Body of pancreas (tissue), 4 donors: ENCODE data around the gene SERPINE1.
A peak's percentile ranks its signal among the peaks of the same experiment; 100 is the strongest.

Experiments
- POLR2A ChIP-seq, 3 donors: fragments of 450-650 bp; IDR thresholded peaks; one replicate each; pipeline ENCODE4 v1.6.1; 2016; ENCODE audit warnings: antibody characterized with exemption in 3 of 3, mild to moderate bottlenecking in 2 of 3
- TF ChIP-seq, protein P1 (sequence below), 7 experiments: fragments of 450-650 bp in 4 of 7; fragments of 200-600 bp in 3 of 7; sonication (generic) in 3 of 7; IDR thresholded peaks; one replicate each; pipeline ENCODE4 v1.5.1; 2016 to 2019; ENCODE audit warnings: antibody characterized with exemption in 7 of 7

DNA sequence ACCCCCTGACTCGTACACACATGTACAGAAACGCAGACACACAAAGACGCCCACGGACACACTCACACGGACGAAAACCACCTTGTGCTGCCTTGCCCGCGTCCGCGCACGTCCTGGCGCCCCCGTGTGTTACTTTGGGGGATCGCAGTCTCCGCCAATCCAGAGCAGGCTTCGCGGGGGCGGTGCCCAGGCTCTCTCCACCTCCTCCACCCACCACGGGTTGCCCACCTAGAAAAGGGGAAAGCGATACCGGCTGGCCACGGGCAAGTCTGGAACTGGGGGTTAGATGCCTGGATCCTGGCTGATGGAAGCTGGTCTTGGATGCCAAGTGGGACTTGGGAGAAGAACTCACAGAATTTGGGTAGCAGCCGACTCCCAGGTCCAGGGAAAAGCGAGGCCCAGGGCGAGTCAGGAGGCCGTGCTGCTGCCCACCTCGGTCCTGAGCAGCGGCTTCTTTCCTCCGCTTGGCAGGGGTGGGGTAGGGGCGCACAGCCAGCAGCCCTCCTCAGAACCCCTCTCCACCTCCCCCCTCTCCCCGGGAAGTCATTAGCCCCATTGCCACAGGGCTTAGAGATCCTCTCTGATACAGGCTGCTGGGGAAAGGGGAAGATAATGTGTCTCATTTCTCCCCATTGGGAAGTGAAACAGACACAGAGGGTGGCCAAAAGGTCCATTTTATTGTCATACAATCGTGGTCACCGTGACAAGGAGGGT is 43.1 kb downstream of the SERPINE1 start:
- no peak for TF ChIP-seq POLR2A (IDR thresholded peaks at IDR 0.05)
- TF ChIP-seq, protein P1, sequence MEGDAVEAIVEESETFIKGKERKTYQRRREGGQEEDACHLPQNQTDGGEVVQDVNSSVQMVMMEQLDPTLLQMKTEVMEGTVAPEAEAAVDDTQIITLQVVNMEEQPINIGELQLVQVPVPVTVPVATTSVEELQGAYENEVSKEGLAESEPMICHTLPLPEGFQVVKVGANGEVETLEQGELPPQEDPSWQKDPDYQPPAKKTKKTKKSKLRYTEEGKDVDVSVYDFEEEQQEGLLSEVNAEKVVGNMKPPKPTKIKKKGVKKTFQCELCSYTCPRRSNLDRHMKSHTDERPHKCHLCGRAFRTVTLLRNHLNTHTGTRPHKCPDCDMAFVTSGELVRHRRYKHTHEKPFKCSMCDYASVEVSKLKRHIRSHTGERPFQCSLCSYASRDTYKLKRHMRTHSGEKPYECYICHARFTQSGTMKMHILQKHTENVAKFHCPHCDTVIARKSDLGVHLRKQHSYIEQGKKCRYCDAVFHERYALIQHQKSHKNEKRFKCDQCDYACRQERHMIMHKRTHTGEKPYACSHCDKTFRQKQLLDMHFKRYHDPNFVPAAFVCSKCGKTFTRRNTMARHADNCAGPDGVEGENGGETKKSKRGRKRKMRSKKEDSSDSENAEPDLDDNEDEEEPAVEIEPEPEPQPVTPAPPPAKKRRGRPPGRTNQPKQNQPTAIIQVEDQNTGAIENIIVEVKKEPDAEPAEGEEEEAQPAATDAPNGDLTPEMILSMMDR (IDR thresholded peaks at IDR 0.05) = peak; percentile 76 to 88 (median 82)
